GM12873 (cell line): Measurements from ENCODE around the gene C19orf44.

ENCODE experiments used
- TF ChIP-seq, protein P1 (sequence below): IDR thresholded peaks from 2 replicates; pipeline ENCODE4 v1.5.1; 2012; ENCODE audit warnings: low read depth, mild to moderate bottlenecking, moderate library complexity, low read length, control low read depth; ENCODE audit not compliant: insufficient read depth; ENCODE audit errors: missing control alignments

Gene C19orf44

DNA sequence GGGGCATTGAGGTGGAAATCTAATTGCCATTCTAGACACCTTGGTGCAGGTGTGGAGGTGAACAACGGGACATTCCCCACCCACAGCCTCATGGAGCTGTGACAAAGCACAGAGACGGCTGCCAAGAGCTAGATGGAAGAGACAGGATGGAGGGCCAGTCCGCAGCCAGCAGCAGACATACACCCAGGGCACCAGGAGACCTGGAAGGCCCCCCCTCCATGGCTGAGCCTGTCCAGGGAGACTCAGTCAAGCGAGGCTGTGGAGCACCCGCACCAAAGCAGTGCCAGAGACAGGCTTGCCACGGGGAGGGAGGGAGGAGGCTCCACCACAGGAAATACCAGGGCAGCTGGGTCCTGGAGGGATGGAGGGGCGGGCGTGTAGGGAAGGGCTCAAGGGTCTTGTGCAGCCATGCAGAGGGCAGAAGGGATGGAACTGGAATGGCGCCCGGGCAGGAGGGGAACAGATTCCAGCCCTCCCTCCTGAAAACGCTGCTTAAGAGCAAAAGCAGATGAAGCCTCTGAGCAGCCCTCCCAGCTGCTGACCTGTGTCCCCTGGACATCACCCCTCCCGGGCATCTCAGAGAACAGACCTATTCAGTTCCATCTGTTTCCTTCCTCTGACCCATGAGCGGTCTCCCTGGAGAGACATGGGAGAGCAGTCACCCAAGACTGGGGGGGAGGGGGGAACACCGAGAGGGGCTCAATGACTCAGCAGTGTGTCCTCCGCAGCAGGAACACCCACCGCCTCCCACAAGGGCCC, 38.8 kb upstream of the C19orf44 start:
- TF ChIP-seq, protein P1, sequence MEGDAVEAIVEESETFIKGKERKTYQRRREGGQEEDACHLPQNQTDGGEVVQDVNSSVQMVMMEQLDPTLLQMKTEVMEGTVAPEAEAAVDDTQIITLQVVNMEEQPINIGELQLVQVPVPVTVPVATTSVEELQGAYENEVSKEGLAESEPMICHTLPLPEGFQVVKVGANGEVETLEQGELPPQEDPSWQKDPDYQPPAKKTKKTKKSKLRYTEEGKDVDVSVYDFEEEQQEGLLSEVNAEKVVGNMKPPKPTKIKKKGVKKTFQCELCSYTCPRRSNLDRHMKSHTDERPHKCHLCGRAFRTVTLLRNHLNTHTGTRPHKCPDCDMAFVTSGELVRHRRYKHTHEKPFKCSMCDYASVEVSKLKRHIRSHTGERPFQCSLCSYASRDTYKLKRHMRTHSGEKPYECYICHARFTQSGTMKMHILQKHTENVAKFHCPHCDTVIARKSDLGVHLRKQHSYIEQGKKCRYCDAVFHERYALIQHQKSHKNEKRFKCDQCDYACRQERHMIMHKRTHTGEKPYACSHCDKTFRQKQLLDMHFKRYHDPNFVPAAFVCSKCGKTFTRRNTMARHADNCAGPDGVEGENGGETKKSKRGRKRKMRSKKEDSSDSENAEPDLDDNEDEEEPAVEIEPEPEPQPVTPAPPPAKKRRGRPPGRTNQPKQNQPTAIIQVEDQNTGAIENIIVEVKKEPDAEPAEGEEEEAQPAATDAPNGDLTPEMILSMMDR: no peak

DNA sequence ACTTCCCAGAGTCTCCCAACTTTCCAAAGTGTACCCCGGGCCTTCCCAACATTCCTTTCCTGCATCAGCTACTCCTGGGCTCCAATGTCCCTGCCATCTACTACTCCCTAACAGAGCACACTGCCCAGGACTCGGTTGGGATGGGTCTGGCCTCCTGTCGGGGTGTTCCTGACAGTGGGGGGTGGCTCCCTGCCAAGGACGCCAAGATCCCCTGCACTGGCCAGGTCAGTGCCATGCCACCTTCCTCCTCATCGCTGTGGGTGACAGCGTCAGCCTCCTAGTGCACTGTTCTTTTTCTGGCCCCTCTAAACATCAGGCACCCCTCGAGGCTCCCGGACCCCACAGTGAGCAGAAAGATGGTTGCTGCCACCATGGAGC, 38.3 kb upstream of the C19orf44 start:
- TF ChIP-seq, protein P1: no peak

DNA sequence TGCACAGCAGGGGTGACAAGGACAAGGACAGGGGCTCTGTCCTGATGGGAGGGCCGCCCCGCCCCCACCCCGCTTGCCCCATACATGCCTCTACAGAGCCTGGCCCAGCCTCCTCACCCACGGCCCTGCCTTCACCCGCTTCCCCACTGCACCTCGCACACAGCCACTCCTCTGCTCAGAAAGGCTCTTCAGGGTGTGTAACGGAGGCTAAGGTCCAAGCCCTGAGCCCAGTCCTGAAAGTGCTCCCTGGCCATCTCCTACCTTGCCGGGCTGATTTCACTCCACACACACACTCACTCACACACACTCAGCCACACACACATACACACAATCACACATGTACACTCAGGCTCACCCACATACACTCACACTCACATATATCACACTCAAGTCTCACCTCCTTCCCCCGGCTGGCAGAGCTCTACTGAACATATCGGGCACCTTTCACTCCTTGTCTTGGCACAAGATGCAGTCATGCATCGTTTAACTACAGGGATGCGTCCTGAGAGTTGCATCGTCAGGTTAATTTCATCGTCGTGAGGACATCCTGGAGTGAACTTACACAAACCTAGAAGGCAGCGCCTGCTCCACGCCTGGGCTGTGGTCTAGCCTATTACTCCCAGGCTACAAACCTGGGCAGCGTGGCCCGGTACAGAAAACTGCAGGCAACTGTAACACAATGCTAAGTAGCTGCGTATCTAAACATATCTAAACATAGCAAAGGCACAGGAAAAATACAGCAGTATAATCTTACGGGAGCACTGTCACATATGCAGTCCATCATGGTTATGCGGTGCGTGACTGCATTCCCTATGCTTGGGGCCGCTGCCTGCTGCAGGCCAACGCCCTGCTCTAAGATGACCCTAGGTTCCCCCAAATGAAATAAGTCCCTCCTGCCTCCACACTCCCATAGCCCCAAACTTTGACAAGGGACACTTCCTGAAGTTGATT, 37.5 kb upstream of the C19orf44 start:
- TF ChIP-seq, protein P1: no peak

DNA sequence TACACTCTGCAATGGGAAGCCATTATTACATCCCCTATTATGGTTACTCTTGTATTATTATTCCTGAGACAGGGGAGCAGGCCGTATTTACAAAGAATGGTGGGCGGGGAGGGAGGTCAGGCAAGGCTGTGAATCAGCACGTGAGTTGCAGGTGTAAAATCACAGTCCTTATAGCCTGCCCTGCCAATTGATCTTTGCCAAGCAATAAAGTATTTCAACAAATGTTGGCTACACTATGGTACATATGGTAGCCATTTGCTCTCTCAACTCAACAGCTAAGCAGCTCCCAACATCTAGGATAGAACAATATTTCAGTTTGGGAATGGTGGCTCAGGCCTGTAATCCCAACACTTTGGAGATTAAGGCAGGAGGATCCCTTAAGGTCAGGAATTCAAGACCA, 36.5 kb upstream of the C19orf44 start:
- TF ChIP-seq, protein P1: no peak

DNA sequence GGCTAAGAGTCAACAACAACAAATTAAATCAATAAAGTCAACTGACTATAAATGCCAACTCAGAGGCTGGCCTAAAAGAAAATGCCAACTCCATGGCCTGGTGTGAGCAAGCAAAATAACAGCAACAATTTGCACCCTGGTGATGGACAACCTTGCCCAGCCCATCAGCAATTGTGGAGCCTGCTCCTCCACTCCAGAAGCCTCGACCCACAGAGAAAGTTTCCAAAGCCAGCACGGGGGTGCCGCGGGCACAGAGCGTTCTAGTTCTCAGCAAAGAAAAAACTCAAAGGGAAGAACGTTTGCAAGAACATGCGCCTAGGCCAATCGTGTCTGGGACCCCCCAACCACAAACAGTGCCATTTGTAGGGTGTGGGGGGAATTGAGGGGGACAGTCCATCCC, 35.7 kb upstream of the C19orf44 start:
- TF ChIP-seq, protein P1: no peak

DNA sequence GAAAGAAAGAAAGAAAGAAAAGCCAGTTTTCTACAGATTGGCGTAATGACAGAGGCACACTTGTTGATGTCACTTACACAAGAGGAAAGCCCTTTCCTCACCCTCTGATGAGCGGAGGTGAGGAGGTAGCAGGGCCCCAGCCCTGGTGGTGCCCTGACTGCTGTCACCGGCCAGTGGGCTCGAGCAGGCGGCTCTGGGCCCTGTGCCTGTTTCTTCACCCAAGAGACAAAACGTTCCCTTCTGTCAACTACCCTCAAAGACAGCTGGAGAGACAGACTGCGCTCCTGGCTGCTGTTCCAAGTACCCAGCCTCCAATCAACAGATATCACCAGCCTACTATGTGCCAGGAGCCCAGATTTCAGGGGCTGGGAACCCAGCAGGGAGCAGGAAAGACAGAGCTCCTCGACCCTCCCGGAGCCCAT, 34.6 kb upstream of the C19orf44 start:
- TF ChIP-seq, protein P1: no peak

DNA sequence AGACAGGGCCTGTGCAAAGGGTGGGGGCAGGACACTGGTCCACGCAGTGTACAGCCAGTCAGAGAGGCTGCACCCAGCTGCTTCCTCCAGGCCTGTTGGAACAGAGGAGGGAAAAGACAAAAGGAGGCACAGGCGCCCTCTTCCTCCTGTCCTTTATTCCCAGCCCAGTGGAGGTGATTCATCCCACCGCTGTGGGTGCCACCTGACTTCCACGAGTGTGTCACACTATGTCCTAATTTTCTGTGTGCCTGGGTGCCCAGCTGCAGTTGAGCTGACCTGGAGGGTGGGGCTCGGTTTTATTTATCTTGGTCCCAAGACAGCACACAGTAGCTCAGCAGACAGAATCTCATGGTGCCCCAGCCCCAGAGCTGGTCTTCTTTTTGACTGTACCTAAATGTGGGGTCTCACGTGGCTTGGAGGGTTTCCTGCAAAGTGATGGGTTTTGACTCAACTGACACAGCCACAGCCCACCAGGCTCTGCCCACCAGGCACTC, 33.4 kb upstream of the C19orf44 start:
- TF ChIP-seq, protein P1: no peak
